GOT3 (cell line): ENCODE results near the gene MAOB.

Source experiments
- DNase-seq: peaks from one replicate; lab custom pipeline; 2025; ENCODE audit warnings: mixed read lengths; lab: John Stamatoyannopoulos, UW

MAOB gene

DNA sequence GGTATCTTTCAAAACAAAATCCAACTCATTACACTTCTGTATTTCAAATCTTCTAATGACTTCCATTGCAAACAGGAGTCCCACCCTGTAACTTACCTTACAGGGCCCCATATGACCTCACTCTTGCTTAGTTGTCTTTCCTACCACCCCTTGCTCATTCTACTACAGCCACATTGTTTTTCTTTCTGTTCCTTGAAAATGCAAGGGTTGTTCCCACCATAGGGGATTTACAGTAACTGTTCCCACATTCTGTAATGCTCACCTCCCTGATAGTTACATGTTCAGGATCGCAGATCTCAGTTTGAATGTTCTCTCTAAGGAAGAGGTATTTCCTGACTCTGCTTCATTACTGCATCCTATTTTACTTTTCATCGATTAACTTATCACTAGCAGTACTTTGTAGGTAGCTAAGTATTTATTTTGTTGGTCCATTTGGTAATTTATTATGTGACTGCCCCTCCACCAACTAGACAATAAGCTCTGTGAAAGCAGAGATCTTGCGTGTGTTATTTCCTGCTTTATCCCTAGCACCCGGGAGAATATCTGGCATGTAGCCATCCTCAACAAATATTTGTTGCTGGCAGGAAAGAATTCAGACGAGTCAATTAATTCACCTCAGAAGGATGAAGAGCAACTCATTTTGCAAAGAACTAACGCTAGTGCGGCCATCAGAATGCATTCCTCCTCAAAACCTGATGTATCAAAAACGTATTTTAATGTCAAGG is 21.4 kb downstream of the MAOB start:
- no peak for DNase-seq

DNA sequence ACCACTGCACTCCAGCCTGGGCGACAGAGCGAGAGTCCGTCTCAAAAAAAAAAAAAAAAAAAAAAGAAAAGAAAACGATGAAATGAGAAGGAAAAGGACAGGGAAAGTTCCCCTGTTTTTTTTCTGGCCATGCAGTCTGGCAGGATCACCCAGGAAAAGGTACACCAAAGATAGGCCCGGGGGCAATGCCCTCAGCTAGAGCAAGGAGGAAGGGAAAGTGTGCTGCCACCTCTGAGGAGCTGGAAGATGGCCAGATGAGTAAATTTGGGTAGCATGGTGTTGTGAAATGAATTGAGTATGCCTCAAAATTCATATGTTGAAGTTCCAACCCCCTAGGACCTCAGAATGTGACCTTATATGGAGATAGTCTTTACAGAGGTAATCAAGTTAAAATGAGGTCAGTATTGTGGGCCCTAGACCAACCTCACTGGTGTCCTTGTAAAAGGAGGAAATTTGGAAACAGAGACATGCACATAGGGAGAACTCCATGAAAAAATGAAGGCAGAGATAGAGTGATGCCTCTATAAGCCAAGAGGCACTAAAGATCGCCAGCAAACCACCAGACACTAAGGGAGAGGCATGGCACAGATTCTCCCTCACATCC is 28.9 kb downstream of the MAOB start:
- no peak for DNase-seq

DNA sequence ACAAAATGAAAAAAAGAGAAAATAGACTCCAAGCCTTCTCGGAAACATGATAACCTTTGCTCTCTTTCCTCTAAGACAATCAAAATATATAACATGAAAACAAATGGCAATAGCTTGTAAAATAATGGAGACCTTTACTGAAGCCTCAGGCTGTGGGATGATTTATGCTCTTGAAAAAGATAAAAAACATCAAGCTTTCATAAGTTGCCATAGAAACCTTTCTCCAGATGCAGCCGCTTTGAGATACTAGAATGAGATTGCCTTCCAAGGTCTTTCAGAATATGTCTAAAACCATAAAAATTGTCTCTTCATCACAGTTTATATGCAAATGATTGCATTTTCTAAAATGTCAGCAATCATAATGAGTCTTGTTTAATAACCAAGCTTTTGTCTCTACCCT is 31.6 kb downstream of the MAOB start:
- DNase-seq: no peak

DNA sequence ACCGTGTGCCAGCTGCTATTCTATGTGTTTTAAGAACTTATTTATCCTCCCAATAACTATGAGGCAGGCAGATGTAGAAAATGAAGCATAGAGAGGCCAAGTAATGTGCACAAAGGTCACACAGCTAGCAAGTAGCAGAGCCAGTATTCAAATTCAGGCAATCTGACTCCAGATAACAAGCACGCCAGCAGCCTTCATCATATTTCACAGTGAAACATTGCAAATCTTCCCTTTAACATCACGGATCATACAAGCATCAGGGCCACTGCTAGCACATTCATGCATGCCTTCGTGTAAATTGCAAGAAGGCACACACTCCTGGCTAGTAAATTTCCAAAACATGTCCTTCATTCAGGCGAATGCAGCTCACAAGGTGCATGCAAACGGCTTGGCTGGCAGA is 33.1 kb downstream of the MAOB start:
- DNase-seq: no peak

DNA sequence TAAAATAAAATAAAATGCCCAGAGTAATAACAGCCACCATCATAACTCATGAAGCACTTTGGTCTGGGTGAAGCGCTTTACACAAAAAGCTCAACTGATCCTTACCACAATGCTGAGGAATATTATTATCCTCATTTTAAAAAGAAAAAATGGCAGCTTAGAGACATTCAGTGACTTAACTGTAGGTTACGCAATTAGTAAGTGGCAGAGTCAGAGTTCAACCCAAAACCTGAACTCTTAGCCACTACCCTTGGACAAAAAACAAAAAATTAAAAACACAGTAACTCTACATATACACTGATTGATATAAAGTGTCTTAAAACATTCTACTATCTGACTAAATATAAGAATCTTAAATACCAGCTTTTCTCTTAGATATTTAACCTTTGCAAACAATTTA is 34.9 kb downstream of the MAOB start:
- DNase-seq: no peak

DNA sequence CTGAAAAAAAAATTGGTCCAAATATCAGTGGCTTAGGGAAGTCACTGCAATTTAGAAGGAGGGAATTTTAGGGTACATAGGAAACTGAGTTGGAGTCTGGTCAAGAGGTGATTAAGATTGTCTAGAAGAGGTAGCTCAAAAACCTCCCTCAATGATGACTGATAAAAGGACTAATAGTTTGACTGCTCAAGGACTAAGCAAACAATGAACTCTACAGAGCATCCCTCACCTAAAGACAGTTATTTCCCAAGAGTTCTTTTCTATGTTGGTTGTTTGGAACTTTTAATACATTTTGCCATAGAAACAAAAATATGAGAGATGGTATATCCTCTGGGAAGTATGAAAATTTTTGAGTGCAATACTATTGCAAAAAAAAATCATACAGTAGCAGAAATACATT is 35.7 kb downstream of the MAOB start:
- no peak for DNase-seq

DNA sequence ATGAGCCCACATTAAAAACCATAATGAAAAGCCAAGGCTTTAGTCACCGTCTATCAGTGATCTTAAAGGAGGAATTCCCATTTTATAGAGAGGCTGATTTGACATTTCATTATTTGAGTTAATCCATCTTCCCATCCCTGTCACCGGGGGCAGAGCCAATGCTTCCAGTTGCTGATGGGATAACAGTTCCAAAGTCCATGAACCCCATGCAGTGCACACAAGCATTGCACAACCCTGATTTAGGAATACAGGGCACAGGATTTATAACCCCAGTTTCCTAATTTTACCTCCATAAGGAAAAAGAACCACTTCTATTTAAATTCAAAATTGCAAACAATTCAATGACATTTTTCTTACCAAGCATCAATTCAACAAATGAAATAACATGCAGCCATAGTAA is 36.5 kb downstream of the MAOB start:
- DNase-seq: no peak

DNA sequence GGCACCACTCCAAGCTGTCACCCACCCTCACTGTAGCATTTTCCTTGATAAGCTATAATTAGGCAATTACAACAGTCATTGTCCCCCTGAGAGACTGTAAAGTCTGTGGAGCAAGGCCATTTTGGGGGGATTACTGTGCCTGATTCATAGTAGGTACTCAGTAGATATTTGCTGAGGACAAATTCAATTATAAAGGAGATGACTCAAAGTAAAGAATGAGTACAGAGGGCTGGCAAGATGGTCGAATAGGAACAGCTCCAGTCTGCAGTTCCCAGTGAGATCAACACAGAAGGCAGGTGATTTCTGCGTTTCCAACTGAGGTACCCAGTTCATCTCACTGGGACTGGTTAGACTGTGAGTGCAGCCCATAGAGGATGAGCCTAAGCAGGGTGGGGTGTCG is 42.0 kb downstream of the MAOB start:
- no peak for DNase-seq

DNA sequence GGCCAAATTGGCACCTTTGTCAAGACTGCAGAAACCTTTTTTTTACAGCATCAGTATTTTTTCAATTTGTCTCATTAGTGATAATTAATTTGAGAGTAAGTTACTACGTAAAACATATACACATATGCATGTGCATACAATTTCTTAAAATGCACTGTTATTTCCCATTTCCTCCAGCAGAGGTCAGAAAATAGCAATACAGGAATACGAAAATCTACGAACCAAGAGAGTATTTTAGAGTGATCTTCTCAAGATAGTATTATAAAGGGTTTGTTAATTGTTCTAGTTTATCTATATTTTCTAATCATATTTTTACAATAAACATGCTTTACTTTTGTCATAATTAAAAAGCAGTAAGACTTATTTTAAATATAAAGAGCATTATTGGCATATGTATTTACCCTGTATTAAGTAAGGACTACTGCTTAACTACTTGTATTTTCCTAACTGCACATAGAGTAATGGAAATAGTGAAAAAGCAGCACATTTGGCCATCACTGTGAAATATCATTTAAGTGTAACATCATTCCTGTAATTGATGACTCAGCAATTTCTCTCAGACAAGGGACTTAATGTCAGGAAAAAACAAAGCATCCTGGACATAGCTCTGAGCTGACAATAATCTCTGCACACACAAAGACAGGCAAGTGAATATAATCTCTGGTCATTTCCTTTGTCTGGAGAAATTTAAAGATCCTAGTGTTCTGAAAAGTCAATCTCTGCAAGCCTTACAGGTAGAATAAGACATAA is 45.6 kb downstream of the MAOB start:
- DNase-seq: no peak

DNA sequence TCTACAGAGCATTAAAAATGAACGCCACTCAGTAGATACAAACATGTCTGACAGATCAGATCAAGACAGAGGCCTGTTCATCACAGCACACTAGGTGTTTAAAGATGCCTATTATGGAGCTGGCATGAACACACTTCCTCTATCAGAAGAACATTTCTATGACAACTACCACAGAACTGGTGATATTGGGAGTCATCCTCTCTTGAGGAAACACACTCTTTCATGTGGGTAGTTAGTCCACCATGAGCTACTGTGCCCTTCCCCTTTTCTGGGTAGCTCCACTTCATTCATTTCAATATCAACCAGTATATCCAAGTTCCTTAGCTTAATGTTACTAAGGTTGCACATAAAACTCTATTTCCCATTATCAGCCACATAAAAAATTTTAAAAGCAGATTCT is 46.7 kb downstream of the MAOB start:
- no peak for DNase-seq

DNA sequence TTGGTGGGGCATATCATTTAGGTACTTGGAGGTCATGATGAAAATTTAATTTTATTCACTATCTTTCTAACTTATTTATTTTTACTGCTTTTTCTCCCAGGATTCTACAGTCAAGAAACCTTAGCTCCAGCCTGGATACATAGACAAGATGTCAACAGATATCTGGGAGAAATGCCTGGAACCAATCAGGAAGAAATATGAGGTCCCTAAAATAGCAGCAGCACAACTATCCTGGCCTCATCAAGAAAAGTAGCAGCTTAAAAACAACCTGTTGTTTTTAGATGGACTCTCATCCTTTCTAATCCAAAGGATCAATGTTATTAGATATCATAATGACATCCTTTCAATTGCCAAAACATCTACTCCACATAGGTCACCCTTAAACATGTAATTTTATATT is 54.5 kb downstream of the MAOB start:
- DNase-seq: no peak

DNA sequence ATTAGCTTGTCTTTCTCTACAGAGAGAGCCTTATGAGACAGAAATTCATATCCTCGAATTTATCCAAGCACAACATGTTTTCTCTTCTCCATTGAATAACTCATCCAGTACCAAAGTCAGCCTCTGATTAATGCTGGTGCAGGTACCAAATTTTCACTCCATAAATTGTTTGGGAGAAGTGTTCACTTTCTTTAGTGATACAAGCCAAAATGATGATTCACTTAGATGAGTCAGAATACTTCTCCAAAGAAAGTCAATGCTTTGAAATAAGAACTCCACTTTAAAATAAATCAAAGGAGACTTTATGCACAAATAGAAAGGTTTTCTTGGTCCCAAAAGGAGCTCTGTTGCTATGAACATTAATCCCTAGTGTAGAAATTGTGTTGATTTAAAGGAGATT is 60.2 kb downstream of the MAOB start:
- DNase-seq: no peak

DNA sequence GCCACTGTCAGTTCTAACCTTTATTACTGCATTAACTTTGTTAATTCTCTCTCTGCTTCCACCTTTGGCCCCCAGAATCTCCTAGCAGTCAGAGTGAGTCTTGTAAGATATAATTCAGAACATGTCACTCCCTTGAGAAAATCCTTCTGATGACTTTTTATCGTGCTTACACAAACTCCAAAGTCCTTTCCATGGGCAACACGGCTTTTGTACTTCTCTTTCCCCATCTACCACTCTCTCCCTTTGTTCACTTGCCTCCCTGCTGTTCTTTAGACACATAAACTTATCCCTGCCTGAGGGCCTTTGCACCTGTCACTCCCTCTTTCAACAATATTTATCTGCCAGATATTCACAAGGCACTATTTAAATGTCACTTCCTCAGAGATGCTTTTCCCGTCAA is 64.8 kb downstream of the MAOB start:
- no peak for DNase-seq

DNA sequence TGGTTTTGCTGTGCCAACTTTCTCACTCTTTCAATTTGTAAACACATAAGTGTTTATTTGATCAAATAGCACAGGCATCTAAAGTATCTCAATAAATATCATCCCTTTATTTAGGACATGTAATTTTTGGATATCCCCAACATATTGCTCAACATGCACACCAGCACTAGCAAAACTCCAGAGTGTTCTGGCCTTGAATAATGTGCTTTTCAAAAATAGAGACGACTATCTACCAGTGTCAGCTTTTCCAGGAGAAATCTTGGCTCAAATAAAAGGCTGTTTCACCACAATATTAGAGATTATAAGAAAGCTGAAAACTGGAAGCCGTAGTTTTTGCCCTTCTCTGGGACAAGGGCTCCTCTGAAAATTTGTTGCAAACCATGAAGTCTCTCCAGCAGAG is 67.0 kb downstream of the MAOB start:
- DNase-seq: no peak

DNA sequence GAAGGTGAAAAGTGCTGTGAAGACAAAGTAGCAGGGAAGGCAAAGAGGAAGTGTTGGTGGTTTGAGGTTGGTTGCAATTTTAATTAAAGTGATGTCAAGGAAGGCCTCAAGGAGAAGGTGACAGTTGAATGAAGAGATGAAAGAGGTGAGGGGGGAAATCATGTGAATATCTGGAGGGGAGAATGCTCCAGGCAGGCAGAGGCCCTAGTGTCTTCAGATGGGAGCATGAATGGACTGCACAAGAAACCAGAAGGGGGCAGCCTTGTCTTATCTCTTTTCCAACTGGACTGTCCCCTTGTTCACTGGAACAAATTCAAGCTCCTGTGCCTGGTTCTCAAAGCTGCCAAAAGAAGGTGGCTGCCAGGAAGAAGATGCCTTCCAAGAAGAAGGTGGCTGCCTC is 68.4 kb downstream of the MAOB start:
- DNase-seq: no peak

DNA sequence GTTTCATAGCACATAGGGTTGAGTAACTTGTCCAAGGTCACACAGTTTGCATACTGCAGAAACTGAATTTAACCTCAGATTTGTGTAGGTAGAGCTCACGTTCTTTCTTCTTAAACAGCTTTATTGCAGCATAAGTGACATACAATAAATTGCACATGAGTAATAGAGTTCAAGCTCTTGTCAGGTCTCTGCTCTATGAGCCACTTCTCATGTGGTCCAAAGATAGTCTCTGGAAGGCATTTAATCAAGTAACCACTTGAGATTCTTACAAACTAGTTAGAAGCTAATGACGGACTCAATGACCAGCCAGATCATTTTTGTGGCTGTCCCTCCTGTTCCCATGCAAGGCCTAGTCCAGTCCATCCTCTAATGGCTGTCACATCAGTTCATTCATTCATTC is 68.9 kb downstream of the MAOB start:
- no peak for DNase-seq

DNA sequence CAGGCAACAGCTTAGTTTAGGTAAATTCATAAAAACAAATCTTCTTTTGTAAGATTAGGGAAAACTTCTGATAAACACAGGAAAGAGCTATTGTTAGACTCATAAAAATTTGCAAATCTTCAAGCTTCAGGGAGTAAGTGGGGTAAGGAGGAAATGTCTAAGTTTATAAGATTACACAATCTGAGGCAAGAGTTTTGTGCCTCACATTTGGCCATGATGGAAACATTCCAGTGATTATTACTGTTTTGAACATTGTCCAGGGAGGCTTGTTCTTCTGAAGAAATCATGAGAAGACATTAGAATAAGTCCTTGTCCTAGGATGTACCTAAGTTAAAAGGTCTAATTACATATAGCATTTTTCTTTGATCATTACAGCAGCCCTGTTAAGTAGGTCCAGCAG is 72.8 kb downstream of the MAOB start:
- DNase-seq: no peak

DNA sequence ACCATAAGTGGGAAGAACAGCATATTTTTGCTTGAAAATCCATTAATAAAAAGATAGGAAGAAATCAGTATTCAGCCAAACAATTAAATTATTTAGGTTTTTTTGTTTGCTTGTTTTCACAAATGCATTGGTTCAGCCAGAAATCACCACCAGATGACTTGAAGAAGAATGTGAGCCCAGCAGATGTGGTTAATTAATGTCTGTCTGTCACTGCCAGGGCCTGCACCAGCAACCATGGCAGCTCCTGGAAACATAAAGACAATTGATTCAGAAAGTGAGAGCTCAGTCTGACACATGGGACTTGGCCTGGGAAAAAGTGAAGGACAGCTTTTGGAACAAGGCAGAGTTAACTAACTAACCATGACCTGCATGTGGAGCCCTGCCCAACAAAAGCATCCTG is 74.0 kb downstream of the MAOB start:
- no peak for DNase-seq

DNA sequence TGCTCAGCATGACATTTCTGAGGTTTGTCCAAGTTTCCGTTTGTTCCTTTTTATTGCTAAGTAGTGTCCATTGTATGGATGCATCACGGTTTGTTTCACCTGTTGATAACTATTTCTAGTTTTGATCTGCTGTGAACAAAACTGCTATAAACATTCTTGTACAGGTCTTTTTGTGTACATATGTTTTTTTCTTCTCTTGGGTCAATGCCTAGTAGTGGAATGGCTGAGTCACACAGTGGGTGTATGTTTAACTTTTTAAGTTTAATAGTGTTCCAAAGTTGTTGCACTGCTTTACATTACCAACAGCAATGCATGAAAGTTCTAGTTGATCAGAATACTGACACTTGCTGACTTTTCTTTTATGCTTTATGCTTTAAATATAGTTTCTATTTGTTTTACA is 76.7 kb downstream of the MAOB start:
- no peak for DNase-seq

DNA sequence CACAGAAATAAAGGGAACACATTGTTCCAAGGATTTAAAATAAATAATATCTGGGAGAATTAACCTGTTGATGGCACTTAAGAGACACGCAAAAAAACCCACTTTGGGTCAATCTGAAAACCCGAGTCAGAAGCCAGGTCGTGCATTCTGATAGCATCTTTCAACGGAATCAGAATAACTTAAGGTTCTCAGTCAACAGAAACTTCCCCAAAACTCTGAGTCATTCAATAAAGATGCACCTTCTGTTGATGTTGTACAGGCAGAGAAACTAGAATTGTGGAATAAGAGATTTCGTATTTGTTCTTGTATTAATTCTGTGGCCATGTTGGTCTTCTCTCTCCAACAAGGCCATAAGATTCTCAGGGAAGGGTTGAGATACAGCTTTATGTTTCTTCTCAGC is 78.2 kb downstream of the MAOB start:
- DNase-seq: no peak

DNA sequence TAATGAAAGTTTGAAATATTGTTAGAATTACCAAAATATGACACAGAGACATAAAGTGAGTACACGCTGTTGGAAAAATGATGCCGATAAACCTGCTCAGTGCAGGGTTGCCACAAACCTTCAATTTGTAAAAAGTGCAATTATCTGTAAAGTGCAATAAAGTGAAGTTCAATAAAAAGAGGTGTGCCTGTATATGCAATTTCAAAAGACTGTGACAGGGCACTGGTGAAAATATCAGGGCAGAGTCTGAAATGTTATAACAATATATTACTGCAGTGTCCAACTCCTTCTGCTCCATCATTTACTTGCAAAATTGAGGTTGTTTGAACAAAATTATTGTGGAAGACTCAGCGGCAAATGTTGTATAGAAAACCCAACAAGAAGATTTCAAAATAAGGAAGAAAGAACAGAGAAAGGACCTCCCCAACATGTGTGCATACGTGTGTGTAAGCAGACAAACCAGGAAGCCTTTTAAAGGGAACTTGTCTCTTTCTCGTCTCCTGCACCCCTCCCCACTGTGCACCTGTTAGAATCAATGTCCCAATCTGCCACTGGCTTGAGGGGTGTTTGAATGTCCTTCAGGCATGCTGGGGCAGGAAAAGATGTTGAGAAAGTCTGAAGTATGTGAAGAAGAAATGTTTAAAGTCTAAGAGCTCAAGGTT is 96.2 kb downstream of the MAOB start:
- no peak for DNase-seq

DNA sequence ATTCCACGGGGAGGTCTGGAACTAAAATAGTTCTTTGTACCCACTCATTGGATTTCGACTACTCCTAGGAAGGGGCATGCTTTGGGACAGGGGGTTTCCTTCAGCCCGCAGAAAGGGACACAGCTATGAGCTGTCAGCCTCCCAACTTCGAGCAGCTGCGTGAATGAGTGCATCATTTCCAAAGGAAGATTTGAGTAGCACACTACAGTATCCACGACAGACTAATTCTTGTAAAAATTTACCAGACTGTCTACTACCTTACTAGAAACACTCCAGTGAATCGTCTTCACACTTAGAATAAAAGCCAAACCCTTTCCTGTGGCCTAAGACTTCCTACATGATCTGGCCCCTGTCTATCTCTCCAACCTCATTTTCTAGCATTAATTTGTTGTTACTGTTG is 124.2 kb downstream of the MAOB start:
- no peak for DNase-seq

DNA sequence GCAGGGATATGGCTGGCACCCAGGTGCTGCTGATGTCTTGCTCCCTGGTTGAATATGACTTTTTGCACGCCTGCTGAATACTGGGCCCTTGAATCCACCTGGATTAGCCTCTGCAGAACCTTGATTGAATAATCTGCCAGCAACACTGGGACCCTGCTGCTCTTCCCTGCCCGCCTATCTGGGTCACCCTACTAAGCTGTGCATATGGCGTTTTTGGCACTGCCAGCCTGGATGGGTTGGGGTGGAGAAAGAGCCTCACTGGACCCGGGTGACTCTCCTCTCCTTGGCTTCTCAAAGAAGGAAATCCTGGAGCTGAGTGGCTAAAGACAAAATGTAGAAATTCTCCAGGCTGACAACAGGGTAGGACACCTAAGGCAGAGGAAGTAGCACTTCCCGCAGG is 126.2 kb downstream of the MAOB start:
- no peak for DNase-seq
